ENCODE results near the gene PACRG.

- TF ChIP-seq CTCF (IDR thresholded peaks at IDR 0.05) (no peak), POLR2A (IDR thresholded peaks at IDR 0.05) (no peak), EP300 (IDR thresholded peaks at IDR 0.05) (no peak), POLR2AphosphoS5 (IDR thresholded peaks at IDR 0.05) (no peak)
Measured at GRCh38 chr6:163333701-163334663, 606.2 kb downstream of the PACRG start.

Measured in stomach (tissue), 4 donors.